ENCODE measurements around the gene SH3BGRL.
"Not testable (repeated sequence)": the region's sequence is repeated elsewhere in the genome, so short reads cannot be mapped to it uniquely, and the experiment has no call there.

- not testable (repeated sequence) for TF ChIP-seq CTCF (IDR thresholded peaks at IDR 0.05); POLR2AphosphoS5 (IDR thresholded peaks at IDR 0.05; ENCODE audit: low read depth, low read length)
Observed at GRCh38 chrX:81345296-81345695, 143.4 kb downstream of the SH3BGRL start.

All from Panc1 (cell line).